Stomach (tissue), 9 donors: Measurements from ENCODE around the gene GNB1L. TPM values are rescaled to one million over a fixed set of nuclear protein-coding genes. Genes with fewer than 3 reads are reported as not detected.
A peak's percentile ranks its signal among the peaks of the same experiment; 100 is the strongest.
"Not testable (repeated sequence)": the region's sequence is repeated elsewhere in the genome, so short reads cannot be mapped to it uniquely, and the experiment has no call there.

Experiments used
- DNase-seq, 2 donors: peaks; one replicate each; pipeline versions ENCODE4 v3.0.0 to v3.0.0-alpha.2; 2013 to 2019
- H3K27ac ChIP-seq, 5 donors: fragments of 200-600 bp in 4 of 5; sonication (generic) in 4 of 5; one replicate each; pipeline ENCODE4 v1.5.1; 2013 to 2019; ENCODE audit warnings: mild to moderate bottlenecking in 1 of 5, moderate library complexity in 1 of 5
- H3K27me3 ChIP-seq, 3 donors: fragments of 200-600 bp; sonication (generic); one replicate each; pipeline ENCODE4 v1.5.1; 2017 to 2019; ENCODE audit warnings: mixed run types in 1 of 3
- H3K36me3 ChIP-seq, 4 donors: fragments of 200-600 bp; sonication (generic); 1 replicate in 3 of 4; 2 replicates in 1 of 4; pipeline ENCODE4 v1.5.1; 2016 to 2019
- H3K4me1 ChIP-seq, 4 donors: fragments of 200-600 bp; sonication (generic); one replicate each; pipeline ENCODE4 v1.5.1; 2016 to 2019
- H3K4me3 ChIP-seq, 4 donors: fragments of 200-600 bp; sonication (generic) in 3 of 4; one replicate each; pipeline ENCODE4 v1.5.1; 2016 to 2019; ENCODE audit warnings: mild to moderate bottlenecking in 1 of 4
- H3K9me3 ChIP-seq, 4 donors: fragments of 200-600 bp; sonication (generic); one replicate each; pipeline ENCODE4 v1.5.1; 2016 to 2019
- EP300 ChIP-seq: sonication (generic); formaldehyde crosslinking; IDR thresholded peaks from one replicate; pipeline ENCODE4 v1.6.1; 2017; ENCODE audit warnings: antibody characterized with exemption
- POLR2A ChIP-seq, 4 donors: fragments of 450-650 bp; IDR thresholded peaks; one replicate each; pipeline ENCODE4 v1.6.1; 2016; ENCODE audit warnings: antibody characterized with exemption in 4 of 4, control low read depth in 2 of 4, mild to moderate bottlenecking in 1 of 4, moderate library complexity in 1 of 4
- POLR2AphosphoS5 ChIP-seq, 3 donors: sonication (generic); formaldehyde crosslinking; IDR thresholded peaks; one replicate each; pipeline ENCODE4 v1.6.1; 2016; ENCODE audit warnings: antibody characterized with exemption in 3 of 3
- WGBS, 5 donors: extraction: QIAGEN DNeasy Blood & Tissue Kit in 3 of 5; methylation state at CpG; one replicate each; pipeline versions ENCODE4 v1.1.5 to v1.1.7; 2013 to 2018; 5-methylcytosine and 5-hydroxymethylcytosine counted together
- intact Hi-C: fragments of 100-400 bp; cut with DNase I; formaldehyde crosslinking; loops from one replicate; pipeline ENCODE4 v1.15.1; 2023; ENCODE audit warnings: low total_unique reads
- polyA plus RNA-seq, 3 donors: library from polyadenylated mRNA; stranded (reverse); fragments of 200-250 nt; gene quantifications; one replicate each; pipeline ENCODE4 v1.2.3, GENCODE V29; 2013
- total RNA-seq, 5 donors: library from RNA; depleted of rRNA; stranded (reverse); fragments of >200 nt; gene quantifications; one replicate each; pipeline versions ENCODE4 v1.1.0 to v1.2.3, GENCODE V29; 2014 to 2016
- TF ChIP-seq, protein P1 (sequence below), 7 experiments: fragments of 450-650 bp in 4 of 7; fragments of 200-600 bp in 3 of 7; sonication (generic) in 3 of 7; IDR thresholded peaks; one replicate each; pipeline ENCODE4 v1.5.1; 2016 to 2019; ENCODE audit warnings: antibody characterized with exemption in 7 of 7, control low read depth in 2 of 7, mild to moderate bottlenecking in 1 of 7
- donor health status: healthy with polysubstance abuse.
- donor health status: Bipolar disorder and iron deficiency.
- donor health status: healthy.

Gene GNB1L
- total and polyA plus RNA-seq, 8 donors = 0.29 to 6.8 (median 3.1) TPM; not detected in 1

DNA sequence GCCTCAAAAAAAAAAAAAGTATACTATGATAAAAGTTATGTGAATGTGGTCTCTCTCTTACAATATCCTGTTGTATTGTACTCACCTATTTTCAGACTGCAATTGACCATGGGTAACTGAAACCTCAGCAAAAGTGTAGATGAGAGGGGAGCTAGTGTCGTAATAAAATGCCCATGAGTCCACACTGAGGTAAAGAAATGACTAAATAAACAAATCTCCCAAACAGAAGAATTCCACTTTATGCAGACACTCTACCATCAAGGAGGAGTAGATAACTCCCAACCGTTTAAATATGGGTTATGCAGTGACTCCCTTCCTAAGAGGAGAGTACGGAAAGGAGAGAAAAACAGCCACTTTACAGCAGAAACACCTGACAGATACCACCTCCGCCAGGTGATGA lies 14.6 kb downstream of the GNB1L start:
- H3K27ac ChIP-seq = no peak overlapping the region
- no peaks in the 10 kb centered on the region for H3K27me3 ChIP-seq
- no peak for DNase-seq
- TF ChIP-seq EP300 (no peak), POLR2AphosphoS5 (IDR thresholded peaks at IDR 0.05) (no peak), POLR2A (IDR thresholded peaks at IDR 0.05) (no peak)
- TF ChIP-seq, protein P1, sequence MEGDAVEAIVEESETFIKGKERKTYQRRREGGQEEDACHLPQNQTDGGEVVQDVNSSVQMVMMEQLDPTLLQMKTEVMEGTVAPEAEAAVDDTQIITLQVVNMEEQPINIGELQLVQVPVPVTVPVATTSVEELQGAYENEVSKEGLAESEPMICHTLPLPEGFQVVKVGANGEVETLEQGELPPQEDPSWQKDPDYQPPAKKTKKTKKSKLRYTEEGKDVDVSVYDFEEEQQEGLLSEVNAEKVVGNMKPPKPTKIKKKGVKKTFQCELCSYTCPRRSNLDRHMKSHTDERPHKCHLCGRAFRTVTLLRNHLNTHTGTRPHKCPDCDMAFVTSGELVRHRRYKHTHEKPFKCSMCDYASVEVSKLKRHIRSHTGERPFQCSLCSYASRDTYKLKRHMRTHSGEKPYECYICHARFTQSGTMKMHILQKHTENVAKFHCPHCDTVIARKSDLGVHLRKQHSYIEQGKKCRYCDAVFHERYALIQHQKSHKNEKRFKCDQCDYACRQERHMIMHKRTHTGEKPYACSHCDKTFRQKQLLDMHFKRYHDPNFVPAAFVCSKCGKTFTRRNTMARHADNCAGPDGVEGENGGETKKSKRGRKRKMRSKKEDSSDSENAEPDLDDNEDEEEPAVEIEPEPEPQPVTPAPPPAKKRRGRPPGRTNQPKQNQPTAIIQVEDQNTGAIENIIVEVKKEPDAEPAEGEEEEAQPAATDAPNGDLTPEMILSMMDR (IDR thresholded peaks at IDR 0.05) = no peak
- peaks cover 14 to 22% (median 19%) of the 10 kb centered on the region in 4 donors for H3K4me1 ChIP-seq
- intact Hi-C loops = no loop called here
- no peaks in the 10 kb centered on the region for H3K36me3 ChIP-seq
- 82 to 87% (median 86%) methylated on average over 4 of the region's 4 CpGs for WGBS, 5 donors
- no peaks in the 10 kb centered on the region for H3K9me3 ChIP-seq
- H3K4me3 ChIP-seq = no peak overlapping the region

DNA sequence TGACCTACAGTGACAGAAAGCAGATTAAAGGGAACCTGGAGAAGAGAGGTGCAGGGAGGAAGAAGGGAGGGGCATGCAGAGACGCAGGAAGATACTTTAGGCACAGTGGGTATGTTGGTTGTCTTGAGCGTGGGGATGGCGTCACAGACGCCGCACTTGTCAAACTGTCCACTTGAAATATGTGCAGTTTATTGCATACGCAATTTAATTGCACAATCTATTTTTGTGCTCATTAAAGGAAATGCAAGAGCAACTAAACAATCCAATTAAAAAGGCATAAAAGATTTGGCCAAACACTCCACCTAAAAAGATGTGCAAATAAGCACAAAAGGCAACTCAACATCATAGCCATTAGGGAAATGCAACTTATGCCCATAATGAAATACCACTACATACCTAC lies 16.8 kb downstream of the GNB1L start:
- no peak overlapping the region for H3K27ac ChIP-seq
- DNase-seq = no peak
- H3K4me3 ChIP-seq = no peak overlapping the region
- TF ChIP-seq POLR2A (IDR thresholded peaks at IDR 0.05) (no peak), POLR2AphosphoS5 (IDR thresholded peaks at IDR 0.05) (no peak), EP300 (no peak)
- TF ChIP-seq, protein P1 (IDR thresholded peaks at IDR 0.05) = no peak
- H3K27me3 ChIP-seq = no peaks in the 10 kb centered on the region
- no peaks in the 10 kb centered on the region for H3K9me3 ChIP-seq
- 85 to 97% (median 94%) methylated on average over 6 of the region's 6 CpGs for WGBS, 5 donors
- peaks cover 0 to under 1% (median under 1%) of the 10 kb centered on the region in 4 donors for H3K4me1 ChIP-seq
- H3K36me3 ChIP-seq = no peaks in the 10 kb centered on the region
- intact Hi-C loops = no loop called here

DNA sequence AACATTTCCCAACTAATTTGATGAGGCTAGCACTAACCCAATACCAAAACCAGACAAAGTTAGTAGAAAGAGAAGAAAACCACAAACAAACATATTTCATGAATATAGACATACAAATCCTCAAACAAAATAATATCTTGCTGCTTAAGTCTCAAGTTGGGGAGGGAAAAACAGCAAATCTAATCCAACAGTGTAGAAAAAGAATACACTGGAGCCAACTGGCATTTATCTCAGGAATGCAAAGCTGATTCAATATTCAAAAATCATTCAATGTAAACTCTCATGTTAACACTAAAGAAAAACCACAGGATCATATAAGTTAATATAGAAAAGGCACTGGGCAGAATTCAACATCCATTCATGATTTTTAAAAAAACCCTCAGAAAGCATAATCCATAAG lies 18.2 kb downstream of the GNB1L start:
- TF ChIP-seq EP300 = no peak
- TF ChIP-seq POLR2AphosphoS5 (IDR thresholded peaks at IDR 0.05) = no peak
- TF ChIP-seq, protein P1 (IDR thresholded peaks at IDR 0.05) = no peak
- TF ChIP-seq POLR2A (IDR thresholded peaks at IDR 0.05) = no peak
- no peak overlapping the region for H3K4me3 ChIP-seq
- no peak for DNase-seq
- H3K36me3 ChIP-seq = no peaks in the 10 kb centered on the region
- no peaks in the 10 kb centered on the region for H3K4me1 ChIP-seq
- no peak overlapping the region for H3K27ac ChIP-seq
- H3K27me3 ChIP-seq = no peaks in the 10 kb centered on the region
- intact Hi-C loops = no loop called here
- H3K9me3 ChIP-seq = no peaks in the 10 kb centered on the region

DNA sequence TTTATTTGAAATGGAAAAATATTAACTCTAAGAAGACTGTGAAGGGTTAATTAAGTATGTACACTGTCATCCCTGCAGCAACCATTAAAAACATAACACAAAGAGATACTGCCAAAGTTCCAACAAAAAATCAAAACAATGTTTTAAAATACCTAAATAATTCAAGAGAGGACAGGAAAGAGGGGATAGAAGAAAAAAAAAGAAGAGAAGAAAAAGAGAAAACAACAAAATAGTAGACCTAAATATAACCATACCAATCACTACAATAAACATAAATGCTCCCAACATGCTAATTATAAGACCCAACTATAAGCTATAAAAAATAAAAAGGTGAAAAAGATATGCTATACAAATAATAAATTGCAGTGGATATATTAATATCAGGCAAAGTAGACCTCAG lies 20.1 kb downstream of the GNB1L start:
- no peaks in the 10 kb centered on the region for H3K36me3 ChIP-seq
- no peak overlapping the region for H3K4me3 ChIP-seq
- no peak for DNase-seq
- H3K27me3 ChIP-seq = no peaks in the 10 kb centered on the region
- TF ChIP-seq POLR2AphosphoS5 (IDR thresholded peaks at IDR 0.05) (no peak), EP300 (no peak), POLR2A (IDR thresholded peaks at IDR 0.05) (no peak)
- TF ChIP-seq, protein P1 (IDR thresholded peaks at IDR 0.05) = no peak
- H3K27ac ChIP-seq = no peak overlapping the region
- H3K4me1 ChIP-seq = no peaks in the 10 kb centered on the region
- intact Hi-C loops = no loop called here
- no peaks in the 10 kb centered on the region for H3K9me3 ChIP-seq

DNA sequence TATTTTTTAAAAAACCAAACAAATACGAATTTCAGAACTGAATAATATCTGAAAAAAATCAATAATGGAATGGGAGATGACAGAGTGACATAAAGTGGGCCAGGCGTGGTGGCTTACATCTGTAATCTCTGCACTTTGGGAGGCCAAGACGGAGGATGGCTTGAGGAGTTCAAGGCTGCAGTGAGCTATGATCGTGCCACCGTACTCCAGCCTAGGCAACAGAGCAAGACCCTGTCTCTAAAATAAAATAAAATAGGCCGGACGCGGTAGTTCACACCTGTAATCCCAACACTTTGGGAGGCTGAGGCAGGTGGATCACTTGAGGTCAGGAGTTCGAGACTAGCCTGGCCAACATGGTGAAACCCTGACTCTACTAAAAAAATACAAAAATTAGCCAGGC lies 21.3 kb downstream of the GNB1L start:
- H3K4me3 ChIP-seq, H3K27me3 ChIP-seq, H3K4me1 ChIP-seq, H3K27ac ChIP-seq, H3K36me3 ChIP-seq, intact Hi-C loops, H3K9me3 ChIP-seq: not testable (repeated sequence)
- DNase-seq = peak in 1 of 2 donors; percentile 10
- WGBS, 5 donors = 87 to 97% (median 90%) methylated on average over 9 of the region's 9 CpGs
